H9 (cell line): ENCODE results near the gene ARHGAP12. TPM values are rescaled to one million over a fixed set of nuclear protein-coding genes. Genes with fewer than 3 reads are reported as not detected.

ENCODE experiments used
- DNase-seq: peaks from one replicate; pipeline ENCODE4 v3.0.0-alpha.2; 2017
- H2AFZ ChIP-seq: one replicate; pipeline ENCODE4 v1.6.1; 2013; ENCODE audit warnings: mild to moderate bottlenecking, low read length, control low read depth, moderate library complexity
- H2AK5ac ChIP-seq: 2 replicates; pipeline ENCODE4 v1.6.1; 2013; ENCODE audit warnings: low read length, control low read depth, mixed read lengths; ENCODE audit not compliant: insufficient read length
- H2BK120ac ChIP-seq: one replicate; pipeline ENCODE4 v1.6.1; 2013; ENCODE audit warnings: low read depth, mild to moderate bottlenecking, low read length, control low read depth, inconsistent platforms; ENCODE audit not compliant: poor library complexity, severe bottlenecking
- H2BK12ac ChIP-seq: 2 replicates; pipeline ENCODE4 v1.6.1; 2013; ENCODE audit warnings: low read length, control low read depth, mixed read lengths, low read depth; ENCODE audit not compliant: insufficient read length
- H2BK15ac ChIP-seq: 2 replicates; pipeline ENCODE4 v1.6.1; 2013; ENCODE audit warnings: low read depth, low read length, control low read depth
- H2BK20ac ChIP-seq: one replicate; pipeline ENCODE4 v1.6.1; 2013; ENCODE audit warnings: low read depth, mild to moderate bottlenecking, low read length, control low read depth, inconsistent platforms; ENCODE audit not compliant: poor library complexity, severe bottlenecking
- H2BK5ac ChIP-seq: 2 replicates; pipeline ENCODE4 v1.6.1; 2013; ENCODE audit warnings: low read length, control low read depth, mixed read lengths; ENCODE audit not compliant: insufficient read length
- H3K14ac ChIP-seq: 2 replicates; pipeline ENCODE4 v1.6.1; 2013; ENCODE audit warnings: low read length, control low read depth; ENCODE audit not compliant: insufficient read depth
- H3K18ac ChIP-seq: 2 replicates; pipeline ENCODE4 v1.6.1; 2013; ENCODE audit warnings: low read depth, mild to moderate bottlenecking, mixed read lengths, low read length, control low read depth; ENCODE audit not compliant: insufficient read length
- H3K23ac ChIP-seq: 2 replicates; pipeline ENCODE4 v1.6.1; 2013; ENCODE audit warnings: low read length, control low read depth, mixed read lengths, low read depth; ENCODE audit not compliant: insufficient read length
- H3K23me2 ChIP-seq: 2 replicates; pipeline ENCODE4 v1.6.1; 2013; ENCODE audit warnings: low read depth, mild to moderate bottlenecking, mixed read lengths, low read length, control low read depth; ENCODE audit not compliant: insufficient read length, poor library complexity, severe bottlenecking
- H3K27ac ChIP-seq: 2 replicates; pipeline ENCODE4 v1.5.1; 2013; ENCODE audit warnings: low read length, control low read depth, mixed read lengths, low read depth; ENCODE audit not compliant: insufficient read length
- H3K27me3 ChIP-seq: 2 replicates; pipeline ENCODE4 v1.6.1; 2013; ENCODE audit warnings: low read length, control low read depth, inconsistent platforms; ENCODE audit not compliant: insufficient read depth
- H3K4ac ChIP-seq: 2 replicates; pipeline ENCODE4 v1.6.1; 2013; ENCODE audit warnings: low read depth, mild to moderate bottlenecking, control low read depth, inconsistent platforms, low read length, moderate library complexity
- H3K4me1 ChIP-seq: 2 replicates; pipeline ENCODE4 v1.6.1; 2013; ENCODE audit warnings: low read length, control low read depth, inconsistent platforms; ENCODE audit not compliant: insufficient read depth
- H3K4me2 ChIP-seq: 2 replicates; pipeline ENCODE4 v1.6.1; 2013; ENCODE audit warnings: low read length, control low read depth, mixed read lengths; ENCODE audit not compliant: insufficient read length, insufficient read depth
- H3K56ac ChIP-seq: 2 replicates; pipeline ENCODE4 v1.6.1; 2013; ENCODE audit warnings: low read depth, mild to moderate bottlenecking, mixed read lengths, low read length, control low read depth; ENCODE audit not compliant: insufficient read length
- H3K79me1 ChIP-seq: 2 replicates; pipeline ENCODE4 v1.6.1; 2013; ENCODE audit warnings: low read depth, mild to moderate bottlenecking, moderate library complexity, low read length, control low read depth, inconsistent platforms; ENCODE audit not compliant: insufficient read depth, poor library complexity, severe bottlenecking
- H3K79me2 ChIP-seq: 2 replicates; pipeline ENCODE4 v1.6.1; 2013; ENCODE audit warnings: low read length, control low read depth, inconsistent platforms; ENCODE audit not compliant: insufficient read depth
- H3K9ac ChIP-seq: 2 replicates; pipeline ENCODE4 v1.6.1; 2013; ENCODE audit warnings: low read length, control low read depth, mixed read lengths; ENCODE audit not compliant: insufficient read length; ENCODE audit errors: extremely low read depth
- H3K9me3 ChIP-seq: one replicate; pipeline ENCODE4 v1.6.1; 2013; ENCODE audit warnings: low read depth, low read length, inconsistent platforms; ENCODE audit not compliant: control insufficient read depth
- H3T11ph ChIP-seq: one replicate; pipeline ENCODE4 v1.6.1; 2013; ENCODE audit warnings: mild to moderate bottlenecking, low read length, control low read depth, inconsistent platforms
- H4K20me1 ChIP-seq: one replicate; pipeline ENCODE4 v1.6.1; 2013; ENCODE audit not compliant: control insufficient read depth, insufficient read length, insufficient read depth
- H4K5ac ChIP-seq: 2 replicates; pipeline ENCODE4 v1.6.1; 2013; ENCODE audit warnings: low read depth, mild to moderate bottlenecking, mixed read lengths, low read length, control low read depth; ENCODE audit not compliant: insufficient read length
- H4K8ac ChIP-seq: replicated peaks from 2 replicates; pipeline ENCODE4 v1.6.1; 2013; ENCODE audit warnings: low read length, control low read depth, mixed read lengths, low read depth; ENCODE audit not compliant: insufficient read length
- H4K91ac ChIP-seq: 2 replicates; pipeline ENCODE4 v1.6.1; 2013; ENCODE audit warnings: low read depth, mild to moderate bottlenecking, moderate library complexity, mixed read lengths, low read length, control low read depth; ENCODE audit not compliant: insufficient read length
- H3K27ac Mint-ChIP-seq, 3 experiments: 2 replicates in 2 of 3; 3 replicates in 1 of 3; pipeline ENCODE4 v1.8.0; 2020 to 2021; ENCODE audit warnings: mixed read lengths in 3 of 3, mild to moderate bottlenecking in 1 of 3, moderate library complexity in 1 of 3
- H3K27me3 Mint-ChIP-seq: 2 replicates; pipeline ENCODE4 v1.8.0; 2021; ENCODE audit warnings: low read depth, mild to moderate bottlenecking, moderate library complexity, mixed read lengths
- H3K36me3 Mint-ChIP-seq, 3 experiments: 2 replicates in 2 of 3; 3 replicates in 1 of 3; pipeline ENCODE4 v1.8.0; 2020 to 2021; ENCODE audit warnings: low read depth in 3 of 3, mixed read lengths in 3 of 3; ENCODE audit not compliant: insufficient read depth in 1 of 3
- H3K4me1 Mint-ChIP-seq, 2 experiments: 2 replicates each; pipeline ENCODE4 v1.8.0; 2020; ENCODE audit warnings: mixed read lengths in 2 of 2
- H3K4me3 Mint-ChIP-seq, 2 experiments: 2 replicates in 1 of 2; 3 replicates in 1 of 2; pipeline ENCODE4 v1.8.0; 2020 to 2021; ENCODE audit warnings: mild to moderate bottlenecking in 2 of 2, mixed read lengths in 2 of 2, moderate library complexity in 1 of 2
- H3K9me3 Mint-ChIP-seq, 2 experiments: 2 replicates in 1 of 2; 3 replicates in 1 of 2; pipeline ENCODE4 v1.8.0; 2020; ENCODE audit warnings: mild to moderate bottlenecking in 2 of 2, mixed read lengths in 2 of 2, moderate library complexity in 1 of 2
- WGBS: extraction: QIAGEN DNeasy Blood & Tissue Kit; methylation state at CpG from one replicate; pipeline ENCODE4 v1.1.7; 2013; ENCODE audit warnings: missing lambda C conversion rate, low lambda C conversion rate, mixed read lengths; ENCODE audit not compliant: insufficient read length; ENCODE audit errors: extremely low coverage; 5-methylcytosine and 5-hydroxymethylcytosine counted together
- total RNA-seq: library from RNA; stranded (reverse); gene quantifications from 2 replicates; pipeline ENCODE4 v1.2.1, GENCODE V29; 2021
- TF ChIP-seq, protein P1 (sequence below): fragments of 200-600 bp; sonication (generic); conservative IDR thresholded peaks from 3 replicates; pipeline ENCODE4 v1.8.0; 2021; ENCODE audit warnings: antibody characterized with exemption, mild to moderate bottlenecking

ARHGAP12 gene
- total RNA-seq, 1 experiment from 2014 or later = 34.3 TPM

DNA sequence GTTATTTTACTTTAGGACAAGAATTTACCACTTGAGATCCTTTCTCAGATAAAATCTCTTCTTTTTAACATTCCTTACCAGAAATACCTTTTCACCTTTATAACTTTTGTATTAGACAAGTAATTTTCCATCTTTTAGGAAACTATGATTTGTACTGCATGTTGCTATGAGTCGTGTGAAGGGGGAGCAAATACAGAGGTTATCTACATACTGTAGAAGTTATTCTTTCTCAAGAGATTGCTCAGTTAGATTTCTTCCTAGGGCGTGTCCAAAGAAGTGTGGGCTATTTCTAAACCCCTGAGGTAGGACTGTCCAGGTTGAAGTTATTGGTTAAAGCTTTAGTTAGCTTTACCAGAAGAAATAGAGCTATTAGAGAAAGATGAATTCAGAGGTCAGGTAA lies 30.2 kb upstream of the ARHGAP12 start:
- no peak overlapping the region for H3K27ac Mint-ChIP-seq
- no peak overlapping the region for H3K27ac ChIP-seq

More for the DNA sequence above, 30.2 kb upstream of the ARHGAP12 start:
- no CpG with 5 or more reads among the region's 2 CpGs for WGBS
- no peak overlapping the region for H2AFZ ChIP-seq
- no peak overlapping the region for H4K5ac ChIP-seq
- no peak for DNase-seq
- H2BK5ac ChIP-seq = no peak overlapping the region
- H3K4me1 ChIP-seq = no peaks in the 10 kb centered on the region; the same call in 1 of the 2 replicates
- H3K23ac ChIP-seq = no peak overlapping the region
- H3K79me1 ChIP-seq = no peaks in the 10 kb centered on the region
- no peaks in the 10 kb centered on the region for H3K79me2 ChIP-seq
- no peak overlapping the region for H2BK120ac ChIP-seq
- Mint-ChIP-seq H3K36me3 (peaks cover 9 to 23% (median 17%) of the 10 kb centered on the region in 3 experiments), H3K27me3 (no peaks in the 10 kb centered on the region), H3K4me1 (peaks cover 0 to 2% of the 10 kb centered on the region in 2 experiments; a peak in 2 of 4 replicates), H3K9me3 (peaks cover 19 to 22% of the 10 kb centered on the region in 2 experiments), H3K4me3 (no peak overlapping the region)
- H4K91ac ChIP-seq = no peak overlapping the region
- H3K14ac ChIP-seq = no peak overlapping the region
- TF ChIP-seq, protein P1, sequence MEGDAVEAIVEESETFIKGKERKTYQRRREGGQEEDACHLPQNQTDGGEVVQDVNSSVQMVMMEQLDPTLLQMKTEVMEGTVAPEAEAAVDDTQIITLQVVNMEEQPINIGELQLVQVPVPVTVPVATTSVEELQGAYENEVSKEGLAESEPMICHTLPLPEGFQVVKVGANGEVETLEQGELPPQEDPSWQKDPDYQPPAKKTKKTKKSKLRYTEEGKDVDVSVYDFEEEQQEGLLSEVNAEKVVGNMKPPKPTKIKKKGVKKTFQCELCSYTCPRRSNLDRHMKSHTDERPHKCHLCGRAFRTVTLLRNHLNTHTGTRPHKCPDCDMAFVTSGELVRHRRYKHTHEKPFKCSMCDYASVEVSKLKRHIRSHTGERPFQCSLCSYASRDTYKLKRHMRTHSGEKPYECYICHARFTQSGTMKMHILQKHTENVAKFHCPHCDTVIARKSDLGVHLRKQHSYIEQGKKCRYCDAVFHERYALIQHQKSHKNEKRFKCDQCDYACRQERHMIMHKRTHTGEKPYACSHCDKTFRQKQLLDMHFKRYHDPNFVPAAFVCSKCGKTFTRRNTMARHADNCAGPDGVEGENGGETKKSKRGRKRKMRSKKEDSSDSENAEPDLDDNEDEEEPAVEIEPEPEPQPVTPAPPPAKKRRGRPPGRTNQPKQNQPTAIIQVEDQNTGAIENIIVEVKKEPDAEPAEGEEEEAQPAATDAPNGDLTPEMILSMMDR = no peak
- H3K18ac ChIP-seq = no peak overlapping the region
- no peak overlapping the region for H3K56ac ChIP-seq
- no peak overlapping the region for H2AK5ac ChIP-seq
- no peak overlapping the region for H3K9ac ChIP-seq
- no peaks in the 10 kb centered on the region for H3K23me2 ChIP-seq
- H2BK15ac ChIP-seq = no peak overlapping the region
- H3T11ph ChIP-seq = no peak overlapping the region
- no peak overlapping the region for H4K8ac ChIP-seq
- H3K9me3 ChIP-seq = peaks cover 16% of the 10 kb centered on the region
- no peak overlapping the region for H2BK20ac ChIP-seq
- no peak overlapping the region for H3K4ac ChIP-seq
- H2BK12ac ChIP-seq = no peak overlapping the region
- H4K20me1 ChIP-seq = no peaks in the 10 kb centered on the region
- H3K4me2 ChIP-seq = no peak overlapping the region
- no peaks in the 10 kb centered on the region for H3K27me3 ChIP-seq
